HG03095 (cell line): ENCODE data around the gene BNIP5.

Experiments
- ATAC-seq: cut with Tn5 transposase; IDR thresholded peaks from one replicate; pipeline ENCODE4 v1.9.1; 2021; ENCODE audit warnings: moderate library complexity; ENCODE audit not compliant: unreplicated experiment

Gene BNIP5

GRCh38 chr6:36301085-36301658, 35.5 kb downstream of the BNIP5 start:
- ATAC-seq, result no peak

DNA sequence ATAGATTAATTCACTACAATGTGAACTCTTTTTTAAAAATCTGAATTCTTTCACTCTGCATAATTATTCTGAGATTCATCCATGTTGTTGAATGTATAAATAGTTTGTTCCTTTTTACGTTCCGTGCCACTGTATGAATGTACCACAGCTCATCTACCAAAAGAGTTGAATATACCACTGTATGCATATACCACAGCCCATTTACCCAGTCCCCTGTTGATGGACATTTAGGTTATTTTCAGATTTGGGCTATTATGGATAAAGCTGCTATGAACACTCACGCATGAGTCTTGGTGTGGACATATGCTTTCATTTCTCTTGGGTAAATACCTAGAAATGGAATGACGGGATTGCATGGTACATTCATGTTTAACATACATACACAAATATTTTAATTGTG, 38.7 kb downstream of the BNIP5 start:
- ATAC-seq, result no peak

DNA sequence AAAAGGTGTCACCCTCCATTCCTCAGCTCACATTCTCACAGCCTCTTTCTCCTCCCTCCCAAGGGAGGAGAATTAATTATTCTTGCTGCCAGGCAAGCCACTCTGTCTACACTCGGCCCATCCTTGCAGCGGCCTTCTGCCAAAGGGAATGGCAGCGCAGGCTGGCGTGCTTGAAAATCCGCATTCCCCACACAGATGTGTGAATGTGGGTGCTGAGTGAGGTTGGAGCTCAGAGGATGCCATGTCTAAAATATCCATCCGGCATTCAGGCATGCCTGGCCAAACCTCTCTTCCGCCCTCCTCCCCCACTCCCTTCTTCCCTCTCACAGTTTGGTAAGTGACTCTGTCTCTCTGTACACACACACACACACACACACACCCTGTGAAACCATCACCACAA, 39.2 kb downstream of the BNIP5 start:
- ATAC-seq, result no peak

DNA sequence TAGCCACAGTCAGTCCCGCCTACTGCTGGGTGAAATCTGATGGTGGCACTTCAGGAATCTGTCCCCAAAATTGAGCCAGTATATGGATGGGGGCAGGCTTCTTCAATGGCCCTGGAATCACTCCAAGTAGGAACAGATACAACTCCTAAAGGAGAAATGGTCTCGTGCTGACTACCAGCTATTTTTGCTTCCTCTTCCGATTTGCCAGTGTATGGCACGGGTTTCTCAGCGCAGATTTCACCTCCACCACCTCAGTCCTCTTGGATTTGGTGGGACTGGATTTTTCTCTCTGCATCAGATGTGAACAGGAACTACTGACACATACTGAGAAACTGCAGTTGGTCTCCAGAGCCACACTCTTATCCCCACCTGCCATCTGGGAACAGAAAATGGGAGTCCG, 39.6 kb downstream of the BNIP5 start:
- no peak for ATAC-seq

DNA sequence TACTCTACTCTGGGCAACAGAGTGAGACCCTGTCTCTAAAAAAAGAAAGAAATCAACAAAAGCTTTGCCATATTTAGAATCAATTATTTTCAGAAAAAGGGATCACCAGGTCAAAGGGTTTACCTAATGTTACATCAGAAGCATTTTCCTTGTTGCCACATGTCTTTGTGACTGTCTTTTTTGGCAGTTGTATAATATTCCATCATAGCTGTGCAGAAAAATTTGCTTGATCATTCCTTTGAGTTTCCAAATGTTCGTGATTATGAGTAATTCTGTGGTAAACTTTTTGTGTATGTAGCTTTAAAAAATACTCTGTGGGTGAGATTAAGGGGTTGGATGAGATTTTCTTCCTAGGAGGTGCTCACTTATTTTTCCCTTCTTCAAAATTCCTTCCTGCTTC, 40.4 kb downstream of the BNIP5 start:
- ATAC-seq, result no peak

- ATAC-seq, result no peak
These were observed 44.5 kb downstream of the BNIP5 start for GRCh38 chr6:36292170-36292569.

GRCh38 chr6:36290668-36291620, 45.7 kb downstream of the BNIP5 start:
- no peak for ATAC-seq

GRCh38 chr6:36289281-36289878, 47.3 kb downstream of the BNIP5 start:
- ATAC-seq, result no peak

DNA sequence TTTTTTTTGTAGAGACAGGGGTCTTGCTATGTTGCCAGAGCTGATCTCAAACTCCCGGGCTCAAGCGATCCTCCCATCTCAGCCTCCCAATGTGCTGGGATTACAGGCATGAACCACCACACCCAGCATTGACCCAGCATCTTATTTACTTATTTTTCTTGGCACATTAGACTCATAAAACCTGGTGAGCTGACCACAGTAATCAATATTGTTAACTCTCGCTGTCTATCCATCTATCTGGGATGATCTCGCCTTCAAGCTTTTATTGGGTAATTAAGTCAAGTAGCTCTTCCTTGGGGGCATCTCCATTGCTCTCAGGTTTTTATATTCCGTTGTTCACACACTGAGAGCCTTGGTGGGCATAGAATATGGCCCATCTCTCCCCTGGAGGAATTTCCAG, 49.8 kb downstream of the BNIP5 start:
- ATAC-seq, result no peak

DNA sequence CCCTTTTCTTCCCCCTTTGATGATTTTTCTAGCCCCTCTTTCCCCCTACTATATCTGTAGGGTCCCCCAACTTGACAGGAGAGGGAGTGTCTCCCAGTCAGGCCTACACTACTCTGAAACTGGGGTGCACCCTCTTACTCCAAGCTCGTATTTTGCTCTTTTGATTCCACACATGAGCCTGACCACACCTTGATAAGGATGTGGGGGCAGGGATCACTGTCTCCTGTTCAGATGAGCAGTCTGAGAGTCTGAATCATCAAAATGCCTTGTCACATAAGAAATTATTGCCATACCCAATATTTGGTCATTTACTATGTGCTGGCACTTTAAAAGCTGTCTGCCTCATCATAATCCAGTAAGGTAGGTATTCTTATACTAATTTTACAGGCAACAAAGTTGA, 50.9 kb downstream of the BNIP5 start:
- no peak for ATAC-seq

DNA sequence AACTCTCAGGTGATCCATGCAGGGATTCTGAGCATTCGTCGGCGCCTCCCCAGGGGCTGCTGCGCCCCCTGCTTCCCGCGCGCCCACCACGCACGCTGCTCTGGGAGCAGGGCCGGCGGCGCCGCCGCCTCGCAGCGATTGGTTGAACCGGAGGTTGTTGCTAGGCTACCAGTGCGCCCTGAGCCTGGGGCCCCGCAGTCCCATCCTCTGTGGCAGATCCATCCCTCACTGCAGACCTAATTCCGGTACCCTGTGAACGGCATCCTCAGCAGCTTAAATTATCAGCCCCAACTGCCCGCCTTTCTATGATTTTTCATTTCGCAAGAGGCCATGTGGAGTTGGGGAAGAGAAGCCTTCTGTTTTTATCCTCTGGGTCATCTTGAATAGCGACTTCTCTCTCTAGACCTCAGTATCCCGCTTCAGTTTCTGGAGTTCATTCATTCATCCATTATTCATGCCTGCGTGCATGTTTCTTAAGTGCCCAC, 51.5 kb downstream of the BNIP5 start:
- ATAC-seq, result no peak

DNA sequence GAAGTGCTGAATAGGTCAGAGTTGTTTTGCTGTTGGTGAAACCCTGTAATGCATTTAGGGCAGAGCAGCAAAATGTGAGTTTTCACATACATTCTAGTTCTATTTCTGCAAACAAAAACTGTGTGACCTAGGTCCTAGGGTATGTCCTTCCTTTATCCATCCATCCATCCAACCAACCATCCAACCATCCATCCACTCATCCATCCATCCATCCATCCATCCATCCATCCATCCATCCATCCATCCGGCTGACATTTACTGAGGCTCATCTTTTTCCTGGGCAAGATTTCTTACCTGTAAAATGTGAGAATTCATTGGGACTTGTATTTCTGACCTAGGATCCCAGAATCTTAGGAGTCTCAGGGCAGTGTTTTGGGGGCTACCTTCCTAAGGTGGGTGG, 52.3 kb downstream of the BNIP5 start:
- no peak for ATAC-seq

DNA sequence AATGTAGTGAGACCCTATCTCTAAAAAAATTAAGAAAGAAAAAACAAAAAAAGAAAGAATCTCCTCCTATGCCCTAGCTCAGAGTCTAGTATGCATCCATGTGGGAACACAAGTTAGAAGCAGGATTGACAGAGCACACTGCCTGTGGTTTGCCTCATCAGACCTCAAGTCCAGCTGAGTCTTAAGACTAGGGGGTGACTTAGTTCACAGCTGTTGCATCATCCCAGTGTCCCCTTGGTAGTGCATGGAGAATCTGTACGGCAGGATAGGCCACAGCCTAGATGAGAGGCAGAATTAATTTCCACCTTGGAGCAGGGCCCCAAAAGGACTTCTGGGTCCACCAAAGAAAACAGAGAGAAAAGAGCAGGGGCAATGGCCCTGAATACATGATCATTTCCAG, 53.1 kb downstream of the BNIP5 start:
- ATAC-seq, result no peak

DNA sequence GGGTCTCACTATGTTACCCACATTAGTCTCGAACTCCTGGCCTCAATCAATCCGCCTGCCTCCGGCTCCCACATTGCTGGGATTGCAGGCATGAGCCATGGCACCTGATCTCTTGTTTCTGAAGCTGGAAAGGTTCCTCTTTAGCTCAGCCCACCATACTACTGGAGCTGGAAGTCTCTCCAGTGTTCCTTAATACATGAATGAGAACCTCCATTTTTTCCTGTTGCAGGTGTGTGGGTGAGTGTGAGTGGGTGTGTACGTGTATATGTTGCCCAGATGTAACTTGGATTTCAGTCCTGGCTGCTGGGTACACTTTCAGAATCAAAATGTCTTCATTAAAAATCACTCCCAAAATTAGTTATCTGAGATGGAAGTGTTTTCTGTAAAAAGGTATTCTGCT, 55.7 kb downstream of the BNIP5 start:
- no peak for ATAC-seq

GRCh38 chr6:36280467-36280866, 56.2 kb downstream of the BNIP5 start:
- no peak for ATAC-seq

DNA sequence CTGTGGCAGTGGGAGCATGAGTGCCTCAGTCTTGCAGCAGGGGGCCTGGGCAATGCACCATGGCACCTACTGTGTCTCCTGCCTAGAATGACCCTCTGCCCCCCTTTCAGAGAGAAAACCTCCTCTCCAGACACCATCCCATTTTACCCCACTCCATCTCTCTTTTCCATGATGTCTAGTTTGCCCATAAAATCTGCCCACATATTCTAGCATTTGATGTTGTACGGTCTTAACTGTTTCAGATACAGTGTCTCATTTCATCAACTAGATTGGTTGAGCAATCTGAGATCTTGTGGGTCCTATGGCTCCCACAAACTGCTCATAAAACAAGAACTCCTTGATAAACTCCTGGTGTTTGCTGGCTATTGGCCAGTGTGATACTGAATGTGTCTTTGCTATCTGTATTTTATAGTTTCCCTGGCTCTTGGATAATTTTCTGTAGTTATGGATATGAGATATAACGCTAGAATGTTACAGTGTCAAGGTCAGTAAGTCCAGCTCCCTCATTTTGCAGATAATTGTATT, 58.7 kb downstream of the BNIP5 start:
- ATAC-seq, result no peak

GRCh38 chr6:36276581-36277536, 59.8 kb downstream of the BNIP5 start:
- ATAC-seq, result no peak

DNA sequence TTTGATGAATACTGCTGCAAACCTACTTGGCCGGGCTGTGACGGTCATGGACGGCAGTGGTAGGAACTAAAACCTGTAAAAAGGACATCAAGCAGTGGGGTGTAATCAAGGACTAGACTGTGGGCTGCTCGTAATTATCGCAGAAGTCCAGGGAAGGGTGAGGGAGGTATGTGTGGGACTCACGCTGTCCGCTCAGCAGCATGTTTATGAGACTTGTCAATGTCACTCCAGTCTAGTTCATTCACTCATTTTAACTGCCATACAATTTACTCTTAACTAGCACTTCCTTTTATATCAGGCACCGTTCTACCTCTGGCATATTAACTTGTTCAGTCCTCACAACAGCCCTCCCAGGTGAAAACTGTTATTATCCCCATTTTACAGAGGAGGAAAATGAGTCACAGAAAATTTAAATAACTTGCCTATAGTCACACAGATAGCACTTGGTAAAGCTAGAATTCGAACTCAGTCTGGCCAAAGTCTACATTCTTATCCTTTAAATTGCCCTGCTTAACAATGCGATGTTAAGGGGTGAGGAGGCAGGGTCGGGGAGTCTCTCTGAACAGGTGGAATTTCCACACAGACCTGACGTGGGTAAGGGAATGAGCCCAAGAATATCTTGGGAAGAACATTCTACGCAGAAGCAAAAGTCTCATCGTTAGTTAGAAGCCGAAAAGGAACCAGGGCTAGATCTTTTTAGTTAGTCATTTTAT, 62.7 kb downstream of the BNIP5 start:
- ATAC-seq, result no peak

- ATAC-seq, result no peak
These were observed 63.6 kb downstream of the BNIP5 start for GRCh38 chr6:36273067-36273466.

- ATAC-seq, result no peak
These were observed 64.5 kb downstream of the BNIP5 start for GRCh38 chr6:36272234-36272633.
